Panc1 (cell line): ENCODE results near the gene RNASE1. TPM values are rescaled to one million over a fixed set of nuclear protein-coding genes. Genes with fewer than 3 reads are reported as not detected.
"Not testable (repeated sequence)": the region's sequence is repeated elsewhere in the genome, so short reads cannot be mapped to it uniquely, and the experiment has no call there.

ENCODE experiments used
- ATAC-seq: fragments of 200-7000 bp; cut with Tn5 transposase; 2 replicates; pipeline ENCODE4 v1.9.1; 2020; ENCODE audit warnings: mild to moderate bottlenecking, moderate library complexity
- BruUV-seq: library from RNA; stranded (reverse); fragments of 400-500 nt; replicated peaks from 2 replicates; lab custom pipeline; 2021; lab: Mats Ljungman, UMichigan
- CTCF ChIA-PET: fragments of 300-600 bp; sonication (Branson Sonifier 250); formaldehyde crosslinking; loops from one replicate; lab custom pipeline; 2022; ENCODE audit warnings: antibody characterized with exemption; lab: Charles Lee
- POLR2A ChIA-PET: fragments of 300-600 bp; sonication (Branson Sonifier 250); formaldehyde crosslinking; loops from one replicate; lab custom pipeline; 2022; ENCODE audit warnings: antibody characterized with exemption; lab: Charles Lee
- DNase-seq: peaks from one replicate; pipeline ENCODE4 v3.0.0-alpha.2; 2010; ENCODE audit warnings: low read depth, low spot score
- H3K27ac ChIP-seq: 2 replicates; pipeline ENCODE4 v1.5.1; 2011; ENCODE audit warnings: mild to moderate bottlenecking, low read length, inconsistent platforms
- H3K27me3 ChIP-seq: fragments of 200-500 bp; sonication (Bioruptor generic); 2 replicates; pipeline ENCODE4 v1.6.0; 2014; ENCODE audit warnings: low read length, inconsistent platforms; ENCODE audit not compliant: control insufficient read depth, insufficient read depth
- H3K36me3 ChIP-seq: fragments of 200-500 bp; sonication (Bioruptor generic); 2 replicates; pipeline ENCODE4 v1.5.1; 2014; ENCODE audit warnings: inconsistent platforms, mild to moderate bottlenecking, low read length, moderate library complexity; ENCODE audit not compliant: control insufficient read depth, insufficient read depth
- H3K4me1 ChIP-seq: 2 replicates; pipeline ENCODE4 v1.5.1; 2011; ENCODE audit warnings: inconsistent platforms, mild to moderate bottlenecking, low read length, moderate library complexity; ENCODE audit not compliant: control insufficient read depth, insufficient read depth
- H3K4me3 ChIP-seq, 2 experiments: 2 replicates each; pipeline ENCODE4 v1.5.1; 2011 to 2012; ENCODE audit warnings: low read depth in 2 of 2, low read length in 2 of 2, mild to moderate bottlenecking in 2 of 2, inconsistent platforms in 1 of 2, moderate library complexity in 1 of 2
- H3K9me3 ChIP-seq: fragments of 200-500 bp; sonication (Bioruptor generic); 2 replicates; pipeline ENCODE4 v1.5.1; 2014; ENCODE audit warnings: low read depth, mild to moderate bottlenecking, inconsistent platforms, low read length, moderate library complexity; ENCODE audit not compliant: control insufficient read depth, insufficient read depth
- POLR2AphosphoS5 ChIP-seq: IDR thresholded peaks from 2 replicates; pipeline ENCODE4 v1.6.1; 2012; ENCODE audit warnings: mild to moderate bottlenecking, low read depth, low read length, moderate library complexity
- REST ChIP-seq, 2 experiments: IDR thresholded peaks; 2 replicates each; pipeline ENCODE4 v1.6.1; 2011 to 2012; ENCODE audit warnings: low read depth in 2 of 2, control low read depth in 1 of 2, low read length in 1 of 2, mild to moderate bottlenecking in 1 of 2, moderate library complexity in 1 of 2; ENCODE audit not compliant: insufficient read depth in 1 of 2
- SIN3A ChIP-seq: IDR thresholded peaks from 2 replicates; pipeline ENCODE4 v1.6.1; 2012; ENCODE audit warnings: low read depth, mild to moderate bottlenecking, low read length, moderate library complexity, borderline replicate concordance; ENCODE audit not compliant: insufficient read depth
- TCF7L2 ChIP-seq: IDR thresholded peaks from 2 replicates; pipeline ENCODE4 v1.6.1; 2011; ENCODE audit warnings: mild to moderate bottlenecking, low read depth, low read length, inconsistent platforms
- in situ Hi-C: cut with HindIII; loops from 2 replicates; pipeline ENCODE4 v1.10.0; 2016; ENCODE audit warnings: low sequenced_read_pairs, low pct_unique_long_range_greater_than_20kb
- intact Hi-C: fragments of 100-400 bp; cut with micrococcal nuclease; formaldehyde crosslinking; loops from one replicate; pipeline ENCODE4 v1.10.0; 2022; ENCODE audit not compliant: unreplicated experiment
- total RNA-seq: library from RNA; stranded (reverse); gene quantifications from one replicate; pipeline ENCODE4 v1.2.1, GENCODE V29; 2021; ENCODE audit not compliant: unreplicated experiment
- TF ChIP-seq, protein P1 (sequence below): fragments of 450-650 bp; IDR thresholded peaks from 2 replicates; pipeline ENCODE4 v1.5.1; 2017; ENCODE audit warnings: mild to moderate bottlenecking

RNASE1 gene
- total RNA-seq, 1 experiment from 2014 or later: 0.69 TPM

DNA sequence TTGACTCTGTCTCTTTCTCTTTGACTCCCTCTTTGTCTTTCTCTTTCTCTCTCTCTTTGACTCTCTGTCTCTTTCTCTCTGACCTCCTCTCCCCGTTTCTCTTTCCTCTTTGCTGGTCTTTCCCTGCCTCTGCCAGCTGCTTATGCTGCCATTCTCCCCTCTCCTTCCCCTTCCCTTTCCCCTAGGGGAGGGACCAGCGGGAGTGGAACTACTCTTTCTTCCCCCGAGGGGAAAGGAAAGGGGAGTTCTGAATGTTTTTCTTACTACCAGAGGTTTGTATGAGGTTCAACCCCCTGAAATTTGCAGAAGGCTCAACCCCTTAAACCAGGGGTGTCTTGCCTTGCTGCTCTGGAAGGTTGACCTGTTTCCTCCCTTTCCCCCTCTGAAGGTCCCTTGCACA lies 24.7 kb upstream of the RNASE1 start:
- ChIA-PET POLR2A (no interaction called here), CTCF (no interaction called here)
- TF ChIP-seq REST (IDR thresholded peaks at IDR 0.05; ENCODE audit: insufficient read depth in 1 of 2, low read depth in 2 of 2, low read length in 1 of 2): no peak
- no peak for TF ChIP-seq TCF7L2
- TF ChIP-seq SIN3A: no peak
- TF ChIP-seq, protein P1, sequence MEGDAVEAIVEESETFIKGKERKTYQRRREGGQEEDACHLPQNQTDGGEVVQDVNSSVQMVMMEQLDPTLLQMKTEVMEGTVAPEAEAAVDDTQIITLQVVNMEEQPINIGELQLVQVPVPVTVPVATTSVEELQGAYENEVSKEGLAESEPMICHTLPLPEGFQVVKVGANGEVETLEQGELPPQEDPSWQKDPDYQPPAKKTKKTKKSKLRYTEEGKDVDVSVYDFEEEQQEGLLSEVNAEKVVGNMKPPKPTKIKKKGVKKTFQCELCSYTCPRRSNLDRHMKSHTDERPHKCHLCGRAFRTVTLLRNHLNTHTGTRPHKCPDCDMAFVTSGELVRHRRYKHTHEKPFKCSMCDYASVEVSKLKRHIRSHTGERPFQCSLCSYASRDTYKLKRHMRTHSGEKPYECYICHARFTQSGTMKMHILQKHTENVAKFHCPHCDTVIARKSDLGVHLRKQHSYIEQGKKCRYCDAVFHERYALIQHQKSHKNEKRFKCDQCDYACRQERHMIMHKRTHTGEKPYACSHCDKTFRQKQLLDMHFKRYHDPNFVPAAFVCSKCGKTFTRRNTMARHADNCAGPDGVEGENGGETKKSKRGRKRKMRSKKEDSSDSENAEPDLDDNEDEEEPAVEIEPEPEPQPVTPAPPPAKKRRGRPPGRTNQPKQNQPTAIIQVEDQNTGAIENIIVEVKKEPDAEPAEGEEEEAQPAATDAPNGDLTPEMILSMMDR: no peak
- TF ChIP-seq POLR2AphosphoS5: no peak
- BruUV-seq: no TSS peak
- in situ Hi-C loops: no loop called here
- no peaks in the 10 kb centered on the region for H3K9me3 ChIP-seq
- H3K27me3 ChIP-seq: no peaks in the 10 kb centered on the region
- no peak for ATAC-seq
- DNase-seq: no peak
- intact Hi-C loops: no loop called here
- no peaks in the 10 kb centered on the region for H3K36me3 ChIP-seq
- H3K27ac ChIP-seq: no peak overlapping the region
- no peaks in the 10 kb centered on the region for H3K4me1 ChIP-seq
- no peak overlapping the region for H3K4me3 ChIP-seq

- H3K27ac ChIP-seq, H3K4me1 ChIP-seq, POLR2A ChIA-PET, in situ Hi-C loops, H3K4me3 ChIP-seq, CTCF ChIA-PET, H3K9me3 ChIP-seq, BruUV-seq, H3K27me3 ChIP-seq, H3K36me3 ChIP-seq, ATAC-seq, DNase-seq, intact Hi-C loops: not testable (repeated sequence)
Measured at GRCh38 chr14:20826666-20827065, 24.0 kb upstream of the RNASE1 start.

- ATAC-seq (no peak), DNase-seq (no peak)
- no peak overlapping the region for H3K4me3 ChIP-seq
- ChIA-PET POLR2A (no interaction called here), CTCF (no interaction called here)
- intact Hi-C loops: no loop called here
- H3K27me3 ChIP-seq: no peaks in the 10 kb centered on the region
- TF ChIP-seq REST (IDR thresholded peaks at IDR 0.05; ENCODE audit: insufficient read depth in 1 of 2, low read depth in 2 of 2, low read length in 1 of 2): no peak
- no peak for TF ChIP-seq POLR2AphosphoS5
- TF ChIP-seq TCF7L2: no peak
- no peak for TF ChIP-seq SIN3A
- TF ChIP-seq, protein P1: no peak
- in situ Hi-C loops: no loop called here
- no TSS peak for BruUV-seq
- H3K36me3 ChIP-seq: no peaks in the 10 kb centered on the region
- H3K4me1 ChIP-seq: no peaks in the 10 kb centered on the region
- H3K9me3 ChIP-seq: no peaks in the 10 kb centered on the region
- H3K27ac ChIP-seq: no peak overlapping the region
Measured at GRCh38 chr14:20823859-20824258, 21.2 kb upstream of the RNASE1 start.
